Mesenchymal stem cell (in vitro differentiated cells and primary cell): ENCODE results near the gene RAB3C.

Source experiments
- DNase-seq: peaks from one replicate; pipeline ENCODE4 v3.0.0-alpha.2; 2013
- H2AFZ ChIP-seq: one replicate; pipeline ENCODE4 v1.6.1; 2013; ENCODE audit warnings: low read depth, mild to moderate bottlenecking, control low read depth, inconsistent platforms, low read length, moderate library complexity
- H2AK5ac ChIP-seq: 2 replicates; pipeline ENCODE4 v1.6.1; 2013; ENCODE audit warnings: low read length, moderate library complexity, mild to moderate bottlenecking, inconsistent platforms; ENCODE audit not compliant: severe bottlenecking
- H2BK120ac ChIP-seq: one replicate; pipeline ENCODE4 v1.6.1; 2013; ENCODE audit warnings: low read depth, mild to moderate bottlenecking, inconsistent platforms, low read length, moderate library complexity
- H2BK12ac ChIP-seq, 2 experiments: one replicate each; pipeline ENCODE4 v1.6.1; 2013; ENCODE audit warnings: inconsistent platforms in 2 of 2, low read length in 2 of 2, mild to moderate bottlenecking in 2 of 2, moderate library complexity in 2 of 2, control low read depth in 1 of 2
- H2BK15ac ChIP-seq: one replicate; pipeline ENCODE4 v1.6.1; 2013; ENCODE audit warnings: mild to moderate bottlenecking, low read depth, inconsistent platforms; ENCODE audit not compliant: poor library complexity, severe bottlenecking
- H2BK5ac ChIP-seq: 2 replicates; pipeline ENCODE4 v1.6.1; 2013; ENCODE audit warnings: low read depth, mild to moderate bottlenecking, low read length, control low read depth, inconsistent platforms; ENCODE audit not compliant: poor library complexity, severe bottlenecking
- H3K14ac ChIP-seq, 2 experiments: one replicate each; pipeline ENCODE4 v1.6.1; 2013; ENCODE audit warnings: inconsistent platforms in 2 of 2, low read length in 2 of 2, control low read depth in 1 of 2, mild to moderate bottlenecking in 1 of 2, moderate library complexity in 1 of 2
- H3K18ac ChIP-seq, 2 experiments: one replicate each; pipeline ENCODE4 v1.6.1; 2013; ENCODE audit warnings: inconsistent platforms in 2 of 2, low read length in 2 of 2, control low read depth in 1 of 2, low read depth in 1 of 2, mild to moderate bottlenecking in 1 of 2
- H3K23ac ChIP-seq, 2 experiments: one replicate each; pipeline ENCODE4 v1.6.1; 2013; ENCODE audit warnings: inconsistent platforms in 2 of 2, low read length in 2 of 2, mild to moderate bottlenecking in 2 of 2, moderate library complexity in 2 of 2, control low read depth in 1 of 2
- H3K27ac ChIP-seq: 2 replicates; pipeline ENCODE4 v1.5.1; 2013; ENCODE audit warnings: mild to moderate bottlenecking, moderate library complexity, low read length, control low read depth, inconsistent platforms; ENCODE audit not compliant: poor library complexity, severe bottlenecking
- H3K27me3 ChIP-seq, 2 experiments: 2 replicates each; pipeline versions ENCODE4 v1.6.1 to v1.7.0; 2013; ENCODE audit warnings: low read length in 2 of 2, mild to moderate bottlenecking in 2 of 2, moderate library complexity in 2 of 2, control low read depth in 1 of 2, inconsistent platforms in 1 of 2; ENCODE audit not compliant: control insufficient read depth in 1 of 2, insufficient read depth in 1 of 2
- H3K36me3 ChIP-seq, 2 experiments: 2 replicates each; pipeline versions ENCODE4 v1.6.1 to v1.7.0; 2013; ENCODE audit warnings: low read length in 2 of 2, control low read depth in 1 of 2, inconsistent platforms in 1 of 2, low read depth in 1 of 2, mild to moderate bottlenecking in 1 of 2; ENCODE audit not compliant: insufficient read depth in 2 of 2, control insufficient read depth in 1 of 2
- H3K4ac ChIP-seq, 2 experiments: one replicate each; pipeline ENCODE4 v1.6.1; 2013; ENCODE audit warnings: inconsistent platforms in 2 of 2, low read length in 2 of 2, mild to moderate bottlenecking in 2 of 2, moderate library complexity in 2 of 2, control low read depth in 1 of 2, low read depth in 1 of 2
- H3K4me1 ChIP-seq: 2 replicates; pipeline ENCODE4 v1.6.1; 2013; ENCODE audit warnings: low read depth, low read length, control low read depth; ENCODE audit not compliant: control insufficient read depth, insufficient read depth
- H3K4me2 ChIP-seq: 2 replicates; pipeline ENCODE4 v1.6.1; 2013; ENCODE audit warnings: low read length, mild to moderate bottlenecking, inconsistent platforms; ENCODE audit not compliant: poor library complexity, severe bottlenecking
- H3K4me3 ChIP-seq, 2 experiments: 2 replicates each; pipeline versions ENCODE4 v1.5.1 to v1.7.0; 2013; ENCODE audit warnings: low read length in 2 of 2, mild to moderate bottlenecking in 2 of 2, control low read depth in 1 of 2, low read depth in 1 of 2; ENCODE audit not compliant: insufficient read depth in 1 of 2
- H3K79me1 ChIP-seq: replicated peaks from 2 replicates; pipeline ENCODE4 v1.6.1; 2013; ENCODE audit warnings: mild to moderate bottlenecking, control low read depth, low read length, inconsistent platforms; ENCODE audit not compliant: poor library complexity, severe bottlenecking
- H3K9ac ChIP-seq: 2 replicates; pipeline ENCODE4 v1.7.0; 2013; ENCODE audit warnings: mild to moderate bottlenecking, low read length, moderate library complexity
- H3K9me3 ChIP-seq: 2 replicates; pipeline ENCODE4 v1.7.0; 2013; ENCODE audit warnings: mild to moderate bottlenecking, low read length; ENCODE audit not compliant: control insufficient read depth
- H4K8ac ChIP-seq: one replicate; pipeline ENCODE4 v1.6.1; 2013; ENCODE audit warnings: inconsistent platforms, mild to moderate bottlenecking, low read length, moderate library complexity
- H4K91ac ChIP-seq: one replicate; pipeline ENCODE4 v1.6.1; 2013; ENCODE audit warnings: mild to moderate bottlenecking, low read length, inconsistent platforms
- WGBS: methylation state at CpG from one replicate; pipeline ENCODE4 v1.1.7; 2013; ENCODE audit warnings: mixed read lengths; 5-methylcytosine and 5-hydroxymethylcytosine counted together

The RAB3C gene

DNA sequence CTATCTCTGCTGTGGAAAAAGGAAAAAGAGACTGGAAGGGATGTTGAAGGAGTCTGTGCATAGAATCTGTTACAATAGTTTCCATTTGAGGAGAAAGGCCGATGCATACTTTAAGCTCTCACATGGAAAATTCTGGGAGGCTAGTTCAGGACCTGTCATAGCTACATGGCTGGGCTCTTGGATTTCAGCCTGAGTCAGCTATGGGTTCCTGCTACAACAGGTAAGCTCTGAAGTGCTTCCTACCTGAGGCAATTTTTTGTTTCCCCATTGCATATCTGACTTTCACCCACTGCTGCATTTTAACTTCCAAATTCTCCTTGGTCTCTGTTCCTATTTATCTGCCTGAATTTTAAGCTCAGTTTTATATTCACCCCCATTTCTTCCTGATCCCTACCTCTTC is 310.7 kb downstream of the RAB3C start:
- Histone ChIP-seq H2BK120ac (no peak overlapping the region), H3K36me3 (no peaks in the 10 kb centered on the region), H3K79me1 (no peaks in the 10 kb centered on the region), H2AK5ac (no peak overlapping the region), H2BK12ac (no peak overlapping the region), H3K27me3 (no peaks in the 10 kb centered on the region), H3K27ac (no peak overlapping the region), H2BK5ac (no peak overlapping the region), H2AFZ (no peak overlapping the region), H3K4me3 (no peak overlapping the region), H3K9me3 (no peaks in the 10 kb centered on the region), H4K8ac (no peak overlapping the region), H3K4me2 (no peak overlapping the region), H3K14ac (no peak overlapping the region), H4K91ac (no peak overlapping the region), H3K23ac (no peak overlapping the region), H3K18ac (no peak overlapping the region), H3K4ac (no peak overlapping the region), H2BK15ac (no peak overlapping the region), H3K9ac (no peak overlapping the region), H3K4me1 (peaks cover 8% of the 10 kb centered on the region)
- 93% methylated on average over 1 of the region's 1 CpG for WGBS
- DNase-seq = no peak

DNA sequence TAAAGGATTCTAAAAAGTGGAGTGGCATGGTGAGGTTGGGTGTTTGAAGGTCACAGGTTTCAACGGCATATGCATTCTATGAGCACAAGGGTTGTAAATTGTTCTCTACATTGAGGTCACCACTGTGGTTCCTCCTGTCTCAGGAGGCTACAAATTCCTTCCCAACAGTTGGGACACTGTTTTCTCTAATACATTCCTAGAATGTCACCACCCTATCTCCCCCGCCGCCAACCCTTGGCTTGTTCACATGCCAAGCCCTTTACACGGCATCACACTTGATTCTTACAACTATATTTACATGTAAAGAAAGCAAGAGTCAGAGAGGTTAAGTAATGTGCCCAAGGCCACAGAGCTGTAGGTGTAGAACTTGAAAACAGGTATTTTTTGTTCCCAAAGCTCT is 315.1 kb downstream of the RAB3C start:
- Histone ChIP-seq H2AK5ac (no peak overlapping the region), H4K8ac (no peak overlapping the region), H2AFZ (no peak overlapping the region), H3K9me3 (no peaks in the 10 kb centered on the region), H3K9ac (no peak overlapping the region), H2BK5ac (no peak overlapping the region), H3K14ac (no peak overlapping the region), H3K4me3 (no peak overlapping the region), H3K23ac (no peak overlapping the region), H2BK15ac (no peak overlapping the region), H3K79me1 (no peaks in the 10 kb centered on the region), H3K27ac (no peak overlapping the region), H3K4me2 (no peak overlapping the region), H2BK120ac (no peak overlapping the region), H3K4me1 (no peaks in the 10 kb centered on the region), H3K4ac (no peak overlapping the region), H3K18ac (no peak overlapping the region), H2BK12ac (no peak overlapping the region), H4K91ac (no peak overlapping the region), H3K27me3 (no peaks in the 10 kb centered on the region), H3K36me3 (no peaks in the 10 kb centered on the region)
- WGBS = 100% methylated on average over 1 of the region's 4 CpGs
- DNase-seq = no peak

DNA sequence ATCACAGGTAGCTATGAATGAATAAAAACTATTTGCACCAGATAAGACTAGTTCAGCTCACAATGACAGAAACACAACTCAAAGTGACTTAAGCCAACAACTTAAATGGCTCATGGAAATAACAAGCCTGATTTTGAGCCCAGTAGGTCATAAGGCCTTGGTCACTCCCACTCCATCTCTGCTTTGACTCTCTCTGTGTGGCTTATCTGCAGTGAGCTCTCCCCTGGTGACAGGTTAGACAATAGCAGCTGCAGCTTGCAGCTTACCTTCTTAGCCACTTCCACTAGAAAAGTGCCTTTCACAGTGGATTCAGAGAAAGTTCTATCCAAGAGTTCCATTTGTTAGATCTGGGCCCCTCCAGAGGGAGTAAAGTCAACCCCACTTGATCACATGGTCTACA is 315.7 kb downstream of the RAB3C start:
- Histone ChIP-seq H2BK5ac (no peak overlapping the region), H3K27me3 (no peaks in the 10 kb centered on the region), H4K8ac (no peak overlapping the region), H3K9me3 (no peaks in the 10 kb centered on the region), H2AFZ (no peak overlapping the region), H3K4me1 (no peaks in the 10 kb centered on the region), H3K4ac (no peak overlapping the region), H2BK12ac (no peak overlapping the region), H3K79me1 (no peaks in the 10 kb centered on the region), H3K23ac (no peak overlapping the region), H3K4me3 (no peak overlapping the region), H2BK120ac (no peak overlapping the region), H2BK15ac (no peak overlapping the region), H3K9ac (no peak overlapping the region), H3K18ac (no peak overlapping the region), H2AK5ac (no peak overlapping the region), H3K14ac (no peak overlapping the region), H3K36me3 (no peaks in the 10 kb centered on the region), H4K91ac (no peak overlapping the region), H3K4me2 (no peak overlapping the region), H3K27ac (no peak overlapping the region)
- no peak for DNase-seq

DNA sequence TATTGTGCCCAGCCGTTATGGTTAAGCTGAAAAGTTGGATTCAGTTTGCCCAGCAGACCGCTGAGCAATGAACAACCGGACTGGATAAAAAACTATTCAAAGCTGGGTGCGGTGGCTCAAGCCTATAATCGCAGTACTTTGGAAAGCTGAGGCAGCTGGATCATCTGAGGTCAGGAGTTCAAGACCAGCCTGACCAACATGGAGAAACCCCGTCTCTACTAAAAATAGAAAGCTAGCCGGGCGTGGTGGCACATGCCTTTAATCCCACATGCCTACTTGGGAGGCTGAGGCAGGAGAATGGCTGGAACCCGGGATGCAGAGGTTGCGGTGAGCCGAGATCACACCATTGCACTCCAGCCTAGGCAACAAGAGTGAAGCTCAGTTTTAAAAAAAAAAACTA is 318.4 kb downstream of the RAB3C start:
- no peak overlapping the region for H3K4ac ChIP-seq
- peaks cover 4% of the 10 kb centered on the region for H3K9me3 ChIP-seq
- H2BK5ac ChIP-seq = no peak overlapping the region
- DNase-seq = no peak
- no peak overlapping the region for H4K91ac ChIP-seq
- H3K27me3 ChIP-seq = no peaks in the 10 kb centered on the region
- no peak overlapping the region for H2AK5ac ChIP-seq
- H3K4me2 ChIP-seq = no peak overlapping the region
- H2BK120ac ChIP-seq = no peak overlapping the region
- WGBS = 90% methylated on average over 10 of the region's 11 CpGs
- H4K8ac ChIP-seq = no peak overlapping the region
- no peak overlapping the region for H2AFZ ChIP-seq
- no peaks in the 10 kb centered on the region for H3K79me1 ChIP-seq
- no peak overlapping the region for H2BK15ac ChIP-seq
- no peaks in the 10 kb centered on the region for H3K36me3 ChIP-seq
- no peak overlapping the region for H3K4me3 ChIP-seq
- H3K27ac ChIP-seq = no peak overlapping the region
- no peak overlapping the region for H3K9ac ChIP-seq
- H2BK12ac ChIP-seq = no peak overlapping the region
- no peak overlapping the region for H3K18ac ChIP-seq
- no peak overlapping the region for H3K23ac ChIP-seq
- no peak overlapping the region for H3K14ac ChIP-seq
- H3K4me1 ChIP-seq = no peaks in the 10 kb centered on the region
